ENCODE measurements around the gene MYH15. TPM values are rescaled to one million over a fixed set of nuclear protein-coding genes. Genes with fewer than 3 reads are reported as not detected.

The MYH15 gene
- total RNA-seq, 1 donor: 0.84 TPM

- Histone ChIP-seq H3K4me1 (ENCODE audit: insufficient read depth, low read length) (peaks cover 23% of the 10 kb centered on the region), H3K9me3 (ENCODE audit: low read depth, low read length) (no peaks in the 10 kb centered on the region), H3K4me3 (ENCODE audit: low read length) (no peak overlapping the region), H3K27me3 (ENCODE audit: insufficient read depth, low read length) (no peaks in the 10 kb centered on the region)
These were observed 167.4 kb downstream of the MYH15 start for GRCh38 chr3:108342837-108343486.

GRCh38 chr3:108341911-108342310, 168.5 kb downstream of the MYH15 start:
- H3K4me1 ChIP-seq (ENCODE audit: insufficient read depth, low read length): peaks cover 18% of the 10 kb centered on the region
- H3K27me3 ChIP-seq (ENCODE audit: insufficient read depth, low read length): no peaks in the 10 kb centered on the region
- no peak overlapping the region for H3K4me3 ChIP-seq (ENCODE audit: low read length)
- no peaks in the 10 kb centered on the region for H3K9me3 ChIP-seq (ENCODE audit: low read depth, low read length)

DNA sequence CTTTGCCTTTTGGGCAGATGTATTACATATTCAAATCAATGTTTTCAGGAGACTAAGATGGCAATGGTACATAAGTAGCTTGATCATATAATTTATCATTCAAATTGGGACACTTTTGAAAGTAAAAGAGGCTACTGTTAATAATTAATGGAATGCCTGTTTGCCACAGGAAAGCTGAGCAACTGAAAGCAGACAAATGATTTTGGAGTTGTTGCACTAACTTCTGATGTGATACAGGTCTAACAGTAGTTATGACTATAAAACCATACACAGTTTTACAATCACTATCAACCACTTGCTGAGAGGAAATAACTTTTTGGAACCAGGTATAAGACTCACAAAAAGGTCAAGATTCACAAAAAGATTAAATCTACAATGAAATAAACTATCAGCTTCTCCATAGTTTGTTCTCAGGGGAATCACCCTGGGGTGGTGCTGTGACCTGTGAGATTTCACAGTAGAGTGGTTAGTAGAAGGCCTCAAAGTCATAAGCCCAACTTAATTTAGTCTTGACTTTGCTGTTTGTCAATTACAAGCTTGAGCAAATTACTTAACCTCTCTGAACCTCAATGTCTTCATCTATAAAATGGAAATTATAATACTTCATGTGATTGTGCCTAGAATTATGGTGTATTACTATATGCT, 171.4 kb downstream of the MYH15 start:
- Histone ChIP-seq H3K9me3 (ENCODE audit: low read depth, low read length) (no peaks in the 10 kb centered on the region), H3K4me3 (ENCODE audit: low read length) (no peak overlapping the region), H3K27me3 (ENCODE audit: insufficient read depth, low read length) (no peaks in the 10 kb centered on the region), H3K4me1 (ENCODE audit: insufficient read depth, low read length) (no peaks in the 10 kb centered on the region)

DNA sequence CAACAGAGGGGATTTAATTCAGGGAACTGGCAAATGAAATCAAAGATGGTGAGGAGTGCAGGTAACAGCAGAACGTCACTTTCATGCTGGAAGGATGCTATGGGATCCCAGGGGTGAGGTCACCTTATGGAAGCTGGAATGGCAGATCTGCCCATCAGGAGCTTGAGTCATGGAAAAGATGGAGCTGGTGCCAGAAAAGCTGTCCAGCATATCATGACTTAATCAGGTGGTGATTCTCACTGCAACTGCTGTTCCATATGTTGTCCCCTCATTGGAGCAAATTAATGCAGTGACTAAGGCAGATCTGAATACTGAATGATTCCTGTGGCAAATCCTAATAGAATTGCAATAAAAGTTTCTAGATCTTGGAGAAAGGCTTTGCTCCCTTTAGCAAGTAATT, 175.7 kb downstream of the MYH15 start:
- no peaks in the 10 kb centered on the region for H3K4me1 ChIP-seq (ENCODE audit: insufficient read depth, low read length)
- no peaks in the 10 kb centered on the region for H3K9me3 ChIP-seq (ENCODE audit: low read depth, low read length)
- no peak overlapping the region for H3K4me3 ChIP-seq (ENCODE audit: low read length)
- no peaks in the 10 kb centered on the region for H3K27me3 ChIP-seq (ENCODE audit: insufficient read depth, low read length)

DNA sequence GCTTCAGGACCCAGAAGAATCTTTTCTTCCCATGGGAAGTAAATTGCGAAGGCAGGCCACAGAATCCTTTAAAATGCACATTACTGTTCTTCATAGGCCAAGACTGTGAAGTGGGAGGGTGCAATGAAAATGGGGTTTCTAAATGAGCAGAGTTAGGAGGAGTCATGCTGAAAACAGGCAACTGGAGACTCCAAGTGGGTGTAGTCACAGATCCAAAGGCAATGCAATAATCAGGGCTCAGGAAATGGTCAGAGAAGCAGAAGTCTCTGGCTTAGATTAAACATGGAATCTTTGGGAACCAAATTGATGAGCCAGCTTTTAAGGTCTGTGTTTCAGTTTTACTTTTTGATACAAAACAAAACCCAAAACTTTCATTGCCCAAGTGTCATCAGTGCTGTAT, 176.4 kb downstream of the MYH15 start:
- no peak overlapping the region for H3K4me3 ChIP-seq (ENCODE audit: low read length)
- no peaks in the 10 kb centered on the region for H3K27me3 ChIP-seq (ENCODE audit: insufficient read depth, low read length)
- H3K9me3 ChIP-seq (ENCODE audit: low read depth, low read length): no peaks in the 10 kb centered on the region
- H3K4me1 ChIP-seq (ENCODE audit: insufficient read depth, low read length): no peaks in the 10 kb centered on the region

- no peaks in the 10 kb centered on the region for H3K9me3 ChIP-seq (ENCODE audit: low read depth, low read length)
These were observed 178.6 kb downstream of the MYH15 start for GRCh38 chr3:108331792-108332191.

More at GRCh38 chr3:108331792-108332191, 178.6 kb downstream of the MYH15 start:
- no peak overlapping the region for H3K4me3 ChIP-seq (ENCODE audit: low read length)
- H3K27me3 ChIP-seq (ENCODE audit: insufficient read depth, low read length): no peaks in the 10 kb centered on the region
- no peaks in the 10 kb centered on the region for H3K4me1 ChIP-seq (ENCODE audit: insufficient read depth, low read length)

Other genes with a start within 250 kb of the MYH15 start
- gene HHLA2, start 214.0 kb downstream of the MYH15 start, total RNA-seq: 0.31 TPM
- 8.2 TPM for gene CIP2A, start 78.8 kb upstream of the MYH15 start, total RNA-seq
- gene DZIP3, start 79.1 kb upstream of the MYH15 start, total RNA-seq: 9.2 TPM
- gene RETNLB, start 246.8 kb upstream of the MYH15 start, total RNA-seq: not detected

Data from mononuclear cell (primary cell).